ENCODE measurements around the gene GOSR2. TPM values are rescaled to one million over a fixed set of nuclear protein-coding genes. Genes with fewer than 3 reads are reported as not detected.

Gene GOSR2
- total and polyA plus RNA-seq, 2 of the 8 experiments (the other 6 are each of a cell fraction or from before 2014, with no cell fraction given): 28.2 to 36.2 TPM

DNA sequence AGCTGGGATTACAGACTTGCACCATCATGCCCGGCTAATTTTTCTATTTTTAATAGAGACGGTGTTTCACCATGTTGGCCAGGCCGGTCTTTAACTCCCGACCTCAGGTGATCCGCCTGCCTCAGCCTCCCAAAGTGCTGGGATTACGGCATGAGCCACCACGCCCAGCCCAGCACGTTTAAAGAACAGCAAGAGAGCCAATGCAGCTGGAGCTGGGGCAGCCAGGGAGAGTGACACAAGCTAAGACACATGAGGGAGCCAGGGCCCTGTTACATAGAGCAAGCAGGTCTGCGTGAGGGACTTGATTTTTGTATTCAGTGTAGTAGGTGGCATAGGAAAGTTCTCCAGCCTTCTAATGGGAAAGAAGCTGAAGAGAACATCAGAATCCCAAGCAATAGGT lies 21.7 kb upstream of the GOSR2 start:
- no peak overlapping the region for H2BK20ac ChIP-seq (ENCODE audit: low read length)
- no peak for TF ChIP-seq TCF12 (IDR thresholded peaks at IDR 0.05; ENCODE audit: low read depth, low read length)
- no peak for TF ChIP-seq RNF2 (IDR thresholded peaks at IDR 0.05; ENCODE audit: borderline replicate concordance, low read depth, low read length, missing control alignments, poor library complexity, severe bottlenecking)
- TF ChIP-seq YY1 (IDR thresholded peaks at IDR 0.05; ENCODE audit: low read depth, low read length): no peak
- TF ChIP-seq NRF1 (IDR thresholded peaks at IDR 0.05; ENCODE audit: low read depth, low read length): no peak
- TF ChIP-seq POLR2A (IDR thresholded peaks at IDR 0.05; ENCODE audit: control extremely low read depth in 1 of 2, low read depth in 2 of 2, low read length in 2 of 2): no peak
- TF ChIP-seq SP2 (IDR thresholded peaks at IDR 0.05; ENCODE audit: low read length): no peak
- TF ChIP-seq CTBP2 (IDR thresholded peaks at IDR 0.05; ENCODE audit: borderline replicate concordance, insufficient read depth, insufficient read length, low read length): no peak
- TF ChIP-seq HDAC6 (IDR thresholded peaks at IDR 0.05; ENCODE audit: low read depth, low read length): no peak
- TF ChIP-seq GTF2F1 (IDR thresholded peaks at IDR 0.05; ENCODE audit: borderline replicate concordance, low read depth, low read length): no peak
- no peak for TF ChIP-seq CEBPB (IDR thresholded peaks at IDR 0.05; ENCODE audit: low read depth, low read length)
- TF ChIP-seq RAD21 (IDR thresholded peaks at IDR 0.05 in 1 of 2, conservative IDR thresholded peaks at IDR 0.05 in 1 of 2; ENCODE audit: low read depth in 2 of 2, low read length in 2 of 2): no peak
- TF ChIP-seq HDAC2 (IDR thresholded peaks at IDR 0.05; ENCODE audit: borderline replicate concordance in 1 of 2, low read depth in 2 of 2, low read length in 2 of 2): no peak
- no peak for TF ChIP-seq FOSL1 (IDR thresholded peaks at IDR 0.05; ENCODE audit: insufficient read depth, low read depth, low read length)
- no peak for TF ChIP-seq SIX5 (IDR thresholded peaks at IDR 0.05; ENCODE audit: low read depth, low read length)

More for the DNA sequence above, 21.7 kb upstream of the GOSR2 start:
- Histone ChIP-seq H2AFZ (ENCODE audit: low read length) (no peak overlapping the region), H4K91ac (replicated peaks; ENCODE audit: insufficient read length, low read length) (no peak overlapping the region), H3K4me3 (ENCODE audit: extremely low read depth in 1 of 4, insufficient read depth in 2 of 4, low read depth in 3 of 4, low read length in 4 of 4) (no peak overlapping the region), H3K23me2 (ENCODE audit: low read depth, low read length) (peaks cover 11% of the 10 kb centered on the region; the same call in 1 of the 2 replicates), H4K8ac (ENCODE audit: extremely low read depth, insufficient read depth, low read length) (no peak overlapping the region), H3K14ac (ENCODE audit: insufficient read length) (no peak overlapping the region), H2BK15ac (ENCODE audit: low read length) (no peak overlapping the region), H3K27ac (ENCODE audit: low read depth, low read length) (no peak overlapping the region), H3K4me2 (ENCODE audit: insufficient read depth in 1 of 2, low read depth in 2 of 2, low read length in 2 of 2) (no peak overlapping the region), H2AK5ac (ENCODE audit: low read depth, low read length) (no peak overlapping the region), H4K5ac (ENCODE audit: insufficient read length, low read depth, low read length) (no peak overlapping the region), H2BK120ac (replicated peaks; ENCODE audit: low read depth, low read length) (no peak overlapping the region), H3K56ac (replicated peaks; ENCODE audit: insufficient read length, low read depth, low read length) (no peak overlapping the region), H3K9me3 (ENCODE audit: insufficient read depth in 2 of 2, low read depth in 1 of 2, low read length in 1 of 2) (0 out of 4 replicates have a peak, but pooled peaks cover 0 to 4% of the 10 kb centered on the region in 2 experiments), H2BK5ac (ENCODE audit: low read depth, low read length) (no peak overlapping the region), H3K9ac (replicated peaks in 1 of 4; ENCODE audit: extremely low read depth in 1 of 4, low read depth in 3 of 4, low read length in 3 of 4) (no peak overlapping the region), H3K79me1 (ENCODE audit: low read depth, low read length) (no peaks in the 10 kb centered on the region), H3K27me3 (replicated peaks in 1 of 4; ENCODE audit: control insufficient read depth in 3 of 4, extremely low read depth in 1 of 4, insufficient read depth in 3 of 4, low read length in 3 of 4) (no peaks in the 10 kb centered on the region), H4K20me1 (replicated peaks in 1 of 2; ENCODE audit: control insufficient read depth in 1 of 2, insufficient read depth in 2 of 2, low read length in 2 of 2) (no peaks in the 10 kb centered on the region), H2BK12ac (ENCODE audit: low read depth, low read length) (no peak overlapping the region), H3K4ac (replicated peaks; ENCODE audit: insufficient read length, low read depth, low read length) (no peak overlapping the region), H3K36me3 (ENCODE audit: control insufficient read depth in 2 of 4, insufficient read depth in 4 of 4, low read length in 3 of 4) (no peaks in the 10 kb centered on the region), H3K18ac (ENCODE audit: extremely low read depth, low read length) (no peak overlapping the region), H3K23ac (ENCODE audit: insufficient read length) (no peak overlapping the region), H3K79me2 (ENCODE audit: control insufficient read depth in 1 of 2, insufficient read depth in 2 of 2, low read length in 2 of 2) (no peaks in the 10 kb centered on the region), H3K4me1 (replicated peaks in 1 of 4; ENCODE audit: control insufficient read depth in 3 of 4, insufficient read depth in 4 of 4, low read length in 3 of 4) (peaks cover 0 to 5% (median 2%) of the 10 kb centered on the region in 4 experiments; a peak in 4 of 7 replicates)
- ChIA-PET POLR2A (ENCODE audit: partially characterized antibody) (no interaction called here), CTCF (ENCODE audit: partially characterized antibody) (interaction anchor here (0.9 to 2.0 kb wide), 7 partner anchors 11 to 59 kb away, joined by 4 to 9 read pairs (median 5); no protein-coding TSS in a partner anchor)
- WGBS, 2 experiments (ENCODE audit: extremely low coverage in 1 of 2, insufficient coverage in 1 of 2, insufficient read length in 1 of 2, insufficient replicate concordance in 2 of 2, low coverage in 1 of 2, low lambda C conversion rate in 2 of 2, missing lambda C conversion rate in 1 of 2): 82% methylated on average over 9 of the region's 9 CpGs; no CpG with 5 or more reads in 1 of the 2 experiments
- DNase-seq (ENCODE audit: low read depth in 1 of 2, low spot score in 2 of 2): no peak
- FAIRE-seq: no peak
